DLD1 (cell line): Measurements from ENCODE around the gene HDAC4.

Experiments
- in situ Hi-C: cut with HindIII; loops from 2 replicates; pipeline ENCODE4 v1.10.0; 2017; ENCODE audit warnings: low sequenced_read_pairs

Gene HDAC4

DNA sequence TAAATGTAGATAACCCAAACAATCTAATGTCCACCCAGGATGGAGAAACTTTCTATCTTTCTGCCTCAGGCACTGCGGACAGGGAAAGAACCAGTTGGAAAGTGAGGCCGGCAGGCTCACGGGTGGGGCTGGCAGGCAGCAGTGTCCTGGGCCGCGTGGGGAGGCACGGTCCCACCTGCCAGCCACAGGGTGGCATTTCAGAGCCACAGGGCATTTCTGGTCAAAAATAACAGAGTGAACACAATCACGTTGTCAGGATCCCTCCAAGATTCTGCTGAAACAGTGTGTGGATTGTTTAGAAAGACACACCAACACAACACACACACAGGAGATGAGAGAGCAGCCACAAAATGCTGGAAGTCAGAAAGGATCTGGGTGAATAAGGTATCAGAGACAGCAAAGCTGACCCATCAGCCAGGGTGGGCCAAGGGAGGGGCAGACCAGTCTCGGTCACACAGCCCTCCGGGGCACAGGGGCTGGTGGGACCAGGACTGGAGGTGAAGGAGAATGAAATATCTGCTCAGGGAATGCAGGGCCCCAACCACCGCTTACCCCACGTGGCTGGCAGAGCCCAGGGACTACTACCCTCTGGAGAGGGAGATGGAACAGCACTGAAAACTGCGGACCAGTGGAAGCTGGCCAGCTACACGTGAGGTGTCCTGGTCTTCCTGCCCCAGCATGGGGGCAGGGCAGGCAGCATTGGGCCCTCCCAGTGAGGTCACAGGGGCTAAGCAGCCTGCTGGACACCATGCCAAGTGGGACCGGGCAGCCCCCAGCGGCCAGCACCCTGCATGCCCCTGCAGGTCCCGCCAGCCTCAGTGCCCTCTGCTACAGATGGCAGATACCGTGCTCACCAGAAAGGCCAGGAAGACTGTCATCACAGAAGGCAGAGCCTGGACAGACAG is 173.9 kb downstream of the HDAC4 start:
- in situ Hi-C loops, result no loop called here

DNA sequence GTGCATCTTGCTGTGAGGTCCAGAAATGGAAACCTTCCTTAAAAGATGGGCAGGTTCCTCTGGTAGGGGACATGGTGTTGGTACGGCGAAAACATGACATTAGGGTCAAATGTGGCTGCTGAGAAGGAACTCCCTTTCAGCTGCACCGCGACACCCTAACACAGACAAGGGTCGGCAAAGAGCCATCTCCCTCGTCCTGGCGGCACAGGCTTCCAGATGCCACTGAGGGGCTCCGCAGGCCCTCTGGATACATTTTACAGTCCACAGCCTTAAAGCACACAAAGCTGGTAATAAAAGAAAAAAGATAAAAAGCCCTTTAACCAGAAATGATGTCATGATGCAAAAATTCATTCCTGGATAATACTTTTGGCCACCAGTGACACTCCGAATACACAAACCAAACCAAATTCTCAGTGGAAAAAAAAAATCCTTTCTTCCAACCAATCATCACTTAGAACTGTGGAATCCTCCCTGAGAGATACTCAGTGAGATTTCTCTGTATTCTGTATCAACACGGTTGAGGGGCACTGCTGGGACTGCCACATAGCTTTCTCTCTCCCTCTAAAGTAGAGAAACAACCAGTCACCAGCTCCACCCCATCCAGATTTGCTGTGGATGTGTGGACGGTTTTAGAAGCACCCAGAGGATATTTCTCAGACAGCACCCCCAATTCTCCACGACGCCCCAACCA is 174.8 kb downstream of the HDAC4 start:
- in situ Hi-C loops, result no loop called here

DNA sequence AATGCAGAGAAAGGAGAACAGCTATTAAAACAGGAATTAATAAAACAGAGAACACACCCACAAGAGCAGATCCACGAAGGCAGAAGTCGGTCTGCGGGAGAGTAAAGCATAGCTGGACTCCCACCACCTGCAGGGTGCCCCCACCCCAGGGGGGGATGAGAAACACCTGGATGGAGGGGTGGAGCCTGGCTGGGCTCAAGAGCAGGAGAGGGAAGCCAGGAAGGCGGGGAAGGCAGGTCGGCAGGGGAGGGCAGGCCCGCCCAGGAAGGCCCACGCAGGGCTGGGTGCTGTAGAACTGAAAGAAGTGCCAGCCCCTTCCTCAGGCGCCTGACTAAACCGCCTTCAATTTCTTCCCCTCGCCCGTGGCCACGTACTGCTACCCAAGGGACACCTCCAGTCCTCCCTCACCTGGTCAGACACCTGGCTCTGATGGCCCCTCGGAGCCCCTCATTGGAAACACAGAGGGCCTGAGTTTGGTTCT is 175.4 kb downstream of the HDAC4 start:
- in situ Hi-C loops, result no loop called here

DNA sequence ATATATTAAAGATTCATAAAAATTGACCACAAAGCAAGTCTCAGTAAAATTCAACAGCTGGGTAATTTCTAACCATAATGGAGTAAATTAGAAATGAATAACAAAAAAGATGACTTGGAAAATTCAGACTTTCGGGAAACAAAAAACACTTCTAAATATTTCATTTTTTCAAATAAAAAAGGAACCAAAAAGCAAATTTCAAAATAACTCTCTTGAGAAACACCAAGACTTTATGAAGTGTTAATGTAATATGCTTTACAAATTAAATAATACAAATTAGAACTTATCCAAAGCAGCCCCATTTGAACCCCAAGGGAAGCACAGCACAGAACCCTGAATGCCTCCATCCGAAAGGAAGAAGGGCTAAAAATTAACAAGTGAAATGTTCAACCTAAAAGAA is 175.9 kb downstream of the HDAC4 start:
- in situ Hi-C loops, result no loop called here

DNA sequence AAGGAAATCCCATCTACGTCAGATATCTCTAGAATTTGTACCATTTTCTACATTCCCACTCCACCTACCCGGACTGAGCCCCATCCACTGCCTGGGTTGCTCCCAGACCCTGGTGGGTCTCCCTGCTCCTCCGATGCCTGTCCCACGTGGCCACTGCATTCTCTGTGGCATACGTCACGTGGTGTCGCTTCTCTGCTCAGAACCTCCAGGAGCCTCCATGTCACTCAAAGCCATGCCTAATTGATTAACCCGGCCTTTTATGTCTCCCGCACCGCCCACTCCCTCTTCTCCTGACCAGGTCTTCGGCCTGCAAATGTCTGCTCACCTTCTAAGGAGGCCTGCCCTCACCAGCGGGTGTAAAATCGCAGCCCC is 176.6 kb downstream of the HDAC4 start:
- in situ Hi-C loops, result no loop called here

DNA sequence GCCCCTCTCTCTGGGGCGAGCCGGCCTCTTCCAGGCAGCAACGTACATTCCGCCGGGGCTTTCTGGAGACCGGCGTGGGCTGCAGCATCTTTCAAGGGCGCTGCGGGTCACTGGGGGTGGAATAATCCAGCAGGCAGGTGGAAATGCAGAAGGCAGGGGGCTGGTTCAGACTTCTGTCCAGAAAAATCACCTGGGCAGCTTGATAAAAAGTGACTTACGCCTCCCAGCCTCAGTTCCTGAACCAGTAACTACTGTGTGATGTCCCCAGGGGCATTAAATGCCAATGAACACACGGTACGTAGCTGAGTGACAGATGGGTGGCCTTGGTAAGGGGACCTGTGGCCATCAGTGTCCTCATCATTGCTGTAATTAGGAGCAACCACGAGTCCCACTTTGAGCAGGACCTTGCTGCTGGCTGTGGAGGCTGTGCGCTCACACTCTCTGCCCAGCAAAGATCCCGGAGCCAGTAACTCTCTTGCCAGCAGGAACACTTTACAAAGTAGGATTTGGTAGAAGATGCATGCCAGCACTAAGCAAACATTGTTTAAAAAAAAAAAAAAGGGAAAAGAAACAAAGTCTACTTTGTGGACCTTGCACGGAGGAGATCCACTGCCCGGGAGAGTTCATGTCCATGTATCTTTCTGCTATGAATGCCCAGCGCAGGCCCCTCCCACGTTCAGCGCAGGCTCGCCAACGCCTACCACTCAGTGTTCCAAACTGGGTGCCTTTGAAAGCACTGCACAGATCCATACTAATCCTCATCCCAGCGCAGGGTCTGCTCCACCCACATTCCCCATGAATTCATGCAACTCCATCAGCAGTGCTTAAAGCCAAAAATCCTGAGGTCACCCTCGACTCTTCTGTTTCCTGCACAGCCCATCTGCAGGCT is 177.3 kb downstream of the HDAC4 start:
- in situ Hi-C loops, result no loop called here

DNA sequence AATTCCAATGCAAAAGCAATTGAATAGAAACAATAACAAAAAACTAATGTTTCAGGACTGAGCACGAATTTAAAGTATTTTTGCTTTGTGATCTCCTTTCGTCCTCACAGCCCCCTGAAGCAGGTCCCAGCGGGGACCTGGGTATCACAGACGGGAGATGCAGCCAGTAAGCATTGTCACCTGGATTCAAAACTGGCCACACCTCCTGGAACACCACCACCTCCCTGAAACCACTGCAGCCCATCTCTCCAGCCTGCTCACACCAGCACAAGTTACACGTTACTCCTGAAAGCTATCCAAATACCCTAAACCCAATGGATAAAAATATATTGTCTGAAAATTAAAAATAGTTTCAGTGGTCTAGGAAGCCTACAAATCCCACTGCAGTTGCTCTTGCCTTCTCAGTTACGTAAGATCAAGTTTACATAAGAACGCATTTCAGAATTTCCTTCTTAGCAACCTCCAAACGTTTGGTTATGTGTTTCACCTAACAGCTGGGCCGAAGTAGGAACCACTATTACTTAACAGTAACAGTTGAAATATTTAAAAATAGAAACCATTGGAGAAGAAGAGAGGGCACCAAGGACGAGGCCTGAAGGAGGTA is 178.0 kb downstream of the HDAC4 start:
- in situ Hi-C loops, result no loop called here

DNA sequence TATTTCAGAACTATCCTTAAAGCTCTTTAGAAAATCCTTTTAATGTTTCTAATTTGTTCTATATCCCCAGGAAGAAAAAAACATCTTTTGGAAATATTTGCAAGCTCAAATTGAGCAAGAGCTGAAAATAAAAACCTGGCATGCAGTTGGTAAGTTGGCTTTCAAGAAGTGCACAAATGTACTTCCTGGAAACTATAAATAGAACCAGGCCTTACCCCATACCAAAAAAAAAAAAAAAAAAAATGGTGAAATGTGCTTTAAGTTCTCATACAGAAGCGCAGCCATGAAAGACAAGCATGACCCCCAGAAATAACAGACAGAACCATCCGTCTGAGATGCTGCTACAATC is 178.5 kb downstream of the HDAC4 start:
- in situ Hi-C loops, result no loop called here

DNA sequence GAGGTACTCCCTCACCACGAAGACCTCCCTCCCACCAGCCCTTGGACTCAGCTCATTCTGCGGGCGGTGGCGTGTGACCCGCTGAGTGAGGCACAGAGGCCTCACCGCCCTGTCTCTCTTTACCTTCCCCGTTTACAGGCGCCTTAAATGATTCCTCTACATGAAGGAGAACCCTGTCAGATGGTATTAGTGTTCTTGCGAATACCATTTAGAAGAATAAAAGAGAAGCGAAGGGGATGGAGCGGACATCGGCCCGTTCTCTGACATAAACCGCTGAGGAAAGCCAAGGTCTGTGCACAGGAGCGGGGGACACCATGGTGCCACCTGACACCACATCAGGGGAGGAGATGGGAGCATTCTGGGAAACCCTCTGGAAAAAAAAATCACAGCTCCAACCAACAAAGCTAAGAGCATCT is 179.8 kb downstream of the HDAC4 start:
- in situ Hi-C loops, result no loop called here

DNA sequence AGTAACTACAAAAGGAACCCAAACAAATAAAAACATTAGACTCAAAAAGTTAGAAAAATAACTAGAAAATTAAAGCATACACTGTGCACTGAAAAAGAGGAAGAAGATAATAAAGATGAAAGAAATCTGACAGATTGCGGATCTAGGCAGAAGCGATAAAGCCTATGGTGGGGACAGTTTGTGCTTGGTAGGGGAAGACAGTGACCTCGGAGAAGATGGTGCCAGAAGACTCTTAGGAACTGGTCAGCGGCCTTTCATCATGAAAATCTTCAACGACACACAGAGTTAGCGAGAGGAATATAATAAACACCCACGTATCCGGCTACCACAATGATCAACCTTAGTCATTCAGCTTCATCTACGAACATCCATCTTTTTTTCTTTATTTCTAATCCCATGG is 180.5 kb downstream of the HDAC4 start:
- in situ Hi-C loops, result no loop called here

DNA sequence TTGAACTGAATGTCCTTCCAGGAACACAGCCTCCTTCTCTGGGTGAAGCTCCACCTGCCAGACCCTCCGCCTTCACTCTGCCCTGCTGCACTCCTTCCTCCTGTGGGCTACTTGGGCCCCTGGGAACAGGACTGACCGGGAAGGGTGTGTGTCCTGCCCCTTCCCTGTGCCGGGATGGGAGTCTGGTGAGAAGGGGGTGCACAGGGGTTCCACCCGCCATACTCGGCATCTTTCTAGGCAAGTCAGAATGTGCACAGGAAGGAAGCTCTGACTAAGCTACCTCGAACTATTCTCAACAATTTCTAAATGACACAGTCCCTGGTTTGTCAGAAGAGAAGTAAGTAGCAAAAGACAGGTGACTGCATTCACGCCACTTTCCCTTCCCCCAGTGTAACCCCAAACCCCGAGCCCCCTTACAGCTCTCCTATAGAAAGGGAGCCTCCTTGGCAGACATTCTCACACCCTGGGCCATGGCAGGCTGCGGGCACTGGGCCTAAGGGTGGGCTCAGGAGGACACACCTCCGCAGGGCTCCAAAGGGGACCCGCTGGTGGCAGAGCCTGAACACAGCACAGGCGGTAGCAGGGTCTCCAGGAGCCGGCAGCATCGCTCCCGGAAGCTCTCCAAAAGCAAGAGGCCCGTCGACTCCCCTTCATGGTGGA is 184.1 kb downstream of the HDAC4 start:
- in situ Hi-C loops, result no loop called here

DNA sequence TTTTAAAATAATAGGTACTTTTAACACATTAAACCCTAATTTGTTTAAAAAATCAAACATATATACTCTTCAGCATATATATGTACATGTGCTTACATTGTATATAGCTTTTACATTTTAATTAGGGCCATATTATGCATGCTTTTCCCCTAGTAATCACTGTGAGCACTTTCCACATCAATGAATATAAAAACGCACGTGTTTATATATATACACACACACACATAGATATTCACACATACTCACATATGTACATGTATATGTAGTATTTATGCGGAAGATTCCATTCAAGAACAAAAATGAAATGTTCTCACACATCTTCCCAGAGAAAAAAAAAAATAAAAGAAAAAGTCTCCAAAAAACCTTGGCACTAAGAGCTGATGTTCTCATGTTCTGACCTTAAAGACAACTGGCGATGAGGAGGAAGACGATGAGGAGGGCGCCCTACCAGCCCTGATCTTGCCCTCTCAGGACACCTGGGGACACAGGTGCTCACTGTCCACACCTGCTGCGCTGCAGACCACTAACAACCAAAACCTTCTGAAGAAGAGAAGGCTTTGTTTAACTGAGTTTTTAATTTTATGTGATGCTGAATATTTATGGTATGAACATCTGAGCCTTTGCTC is 184.7 kb downstream of the HDAC4 start:
- in situ Hi-C loops, result no loop called here

DNA sequence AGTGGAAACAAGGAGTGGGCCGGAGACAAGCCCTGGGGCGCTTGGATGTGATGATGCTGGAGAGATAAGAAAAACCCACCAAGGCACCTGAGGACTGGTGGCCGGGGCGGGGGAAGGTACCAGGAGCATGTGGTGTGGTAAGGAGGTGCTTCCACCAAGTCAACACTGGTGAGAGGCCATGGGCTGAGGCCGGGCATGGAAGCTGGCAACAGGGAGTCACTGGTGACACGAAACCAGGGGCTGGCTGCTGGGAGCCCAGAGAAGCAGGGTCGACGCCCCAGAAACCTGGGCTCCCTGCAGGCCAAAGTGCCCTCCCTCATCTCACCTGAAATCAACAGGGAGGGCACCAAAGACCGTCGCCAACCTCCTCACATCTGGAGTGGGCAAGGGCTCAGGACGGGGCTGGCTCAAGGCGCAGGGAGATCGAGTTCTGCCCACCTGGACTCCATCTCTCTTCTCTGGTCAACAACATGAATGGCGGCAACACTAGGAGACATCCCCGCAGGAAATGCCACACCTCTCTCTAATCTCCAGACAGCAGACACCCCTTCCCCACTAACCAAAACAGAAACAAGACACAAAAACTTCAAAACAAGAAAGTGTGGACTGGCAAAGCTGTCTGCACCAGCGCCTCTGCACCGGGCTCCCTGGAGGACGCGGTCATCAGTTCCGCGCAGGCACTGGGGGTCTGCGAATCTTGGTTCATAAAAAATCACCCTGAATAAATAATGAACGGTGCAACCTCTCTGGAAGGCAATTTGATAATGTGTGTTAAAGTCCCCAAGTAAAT is 185.5 kb downstream of the HDAC4 start:
- in situ Hi-C loops, result no loop called here

DNA sequence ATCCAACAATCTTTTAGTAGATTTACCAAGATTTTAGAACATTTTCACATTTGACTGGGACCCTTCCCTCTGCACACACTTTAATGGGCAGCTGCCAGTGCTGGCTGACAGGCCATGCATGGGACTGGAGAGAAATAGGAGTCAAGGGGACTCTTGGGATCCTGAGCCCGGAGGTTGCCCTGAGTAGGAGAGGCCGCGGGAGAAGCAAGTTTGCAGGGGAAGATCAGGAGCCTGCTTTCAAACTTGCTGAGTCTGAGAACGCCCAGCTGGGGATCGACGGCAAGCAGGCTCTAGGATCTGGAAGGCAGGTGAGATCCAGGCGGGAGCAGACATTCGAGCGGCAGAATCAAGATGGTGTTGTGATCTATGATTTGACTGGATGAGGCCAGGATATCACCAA is 186.1 kb downstream of the HDAC4 start:
- in situ Hi-C loops, result no loop called here

DNA sequence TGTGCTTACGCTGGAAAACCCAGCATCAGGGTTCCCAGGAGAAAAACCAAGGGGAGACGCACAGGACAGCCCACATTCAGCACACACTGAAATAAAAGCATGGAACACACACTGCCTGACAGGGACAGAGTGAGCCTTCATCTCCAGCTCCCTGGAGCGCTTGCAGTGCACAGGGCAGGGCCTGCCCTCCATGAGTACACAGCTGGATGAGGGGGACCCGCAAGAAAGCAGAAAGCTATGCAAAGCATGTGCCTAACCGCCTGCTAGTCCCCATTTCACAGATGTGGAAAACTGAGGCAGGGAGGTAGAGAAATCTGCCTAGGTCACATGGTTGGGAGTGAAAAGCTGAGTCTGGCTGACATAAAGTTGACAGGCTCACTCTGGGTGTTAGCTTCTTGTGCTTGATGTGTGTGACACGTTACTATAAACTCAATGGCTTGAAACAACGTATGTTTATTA is 187.1 kb downstream of the HDAC4 start:
- in situ Hi-C loops, result no loop called here

DNA sequence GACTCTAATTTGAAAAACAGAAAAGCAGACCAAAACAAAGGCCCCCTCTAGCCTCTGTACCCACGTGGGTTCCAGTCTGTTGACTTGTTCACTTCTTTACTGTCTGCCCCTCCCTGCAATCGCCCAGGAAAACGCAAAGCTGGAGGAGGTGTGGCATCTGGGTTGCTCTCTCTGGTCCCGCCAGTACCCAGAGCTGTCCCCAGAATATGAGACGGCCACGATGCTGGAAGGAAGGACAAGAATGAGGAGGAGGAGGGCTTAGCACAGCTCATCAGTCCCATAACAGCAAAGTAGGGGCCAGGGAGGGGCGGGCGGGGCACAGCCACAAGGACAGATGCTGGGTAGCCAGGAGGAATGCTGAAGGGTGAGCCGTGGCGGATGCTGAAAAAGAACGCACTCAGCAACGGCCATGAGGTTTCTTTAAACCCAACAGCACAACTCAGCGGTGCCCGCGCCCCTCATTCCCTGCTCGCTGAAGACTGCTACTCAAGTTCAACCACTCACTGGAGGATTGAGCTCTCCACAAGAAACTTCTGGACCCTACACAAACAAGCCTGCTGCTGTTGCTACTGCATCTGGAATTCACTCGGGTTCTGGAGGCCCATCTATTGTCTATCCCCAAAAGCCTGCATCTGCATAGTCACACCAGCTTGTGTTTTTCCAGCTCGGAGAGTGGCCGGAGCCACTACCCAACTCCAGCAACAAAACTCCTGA is 187.7 kb downstream of the HDAC4 start:
- in situ Hi-C loops, result no loop called here

DNA sequence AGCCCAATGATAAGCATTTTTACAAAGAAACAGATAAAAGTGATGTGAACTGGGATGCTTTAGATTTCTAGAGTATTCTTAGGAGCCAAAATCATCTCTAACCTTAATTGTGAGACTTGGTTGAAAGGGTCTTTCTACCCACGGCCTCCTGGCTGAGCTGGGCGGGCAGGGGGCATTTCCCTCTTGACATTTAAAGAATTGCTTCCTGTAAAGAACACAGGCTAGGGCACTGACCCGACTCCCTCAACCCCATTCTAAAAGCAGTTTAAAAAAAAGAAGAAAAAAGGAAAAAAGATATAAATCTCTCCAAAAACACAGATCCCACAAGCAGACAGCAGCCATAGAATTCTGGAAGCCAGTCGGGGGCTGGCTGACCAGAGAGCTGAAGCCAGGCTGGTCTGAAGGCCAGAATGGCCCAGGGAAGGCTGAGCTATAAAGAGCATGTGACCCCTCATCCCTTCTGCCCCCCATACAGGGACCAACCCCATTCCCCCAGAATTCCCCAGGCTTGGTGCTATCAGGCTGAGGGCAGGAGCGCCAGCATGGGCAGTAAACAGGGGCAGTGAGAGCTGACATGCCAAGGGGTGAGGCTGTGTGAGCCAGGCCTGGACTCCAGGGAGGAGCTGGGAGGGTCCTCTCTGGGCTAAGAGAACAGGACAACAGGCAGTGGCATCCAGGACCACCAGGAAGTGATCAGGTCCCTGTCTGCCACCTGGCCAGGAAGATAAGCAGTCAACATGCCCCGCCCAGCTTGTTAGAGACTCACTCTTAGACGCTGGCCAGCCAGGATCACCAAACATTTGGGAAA is 188.5 kb downstream of the HDAC4 start:
- in situ Hi-C loops, result no loop called here
